ENCODE results near the gene CAMSAP1.

GRCh38 chr9:135925496-135926133 lies 18.3 kb upstream of the CAMSAP1 start:
- TF ChIP-seq EZH2 (IDR thresholded peaks at IDR 0.05; ENCODE audit: insufficient read depth, poor library complexity, severe bottlenecking) (no peak), EZH2phosphoT487 (IDR thresholded peaks at IDR 0.05; ENCODE audit: insufficient read depth, low read depth) (no peak)

All from GM23248 (cell line).